ENCODE results near the gene ACADSB.

Gene ACADSB

GRCh38 chr10:123042708-123043408 is 34.1 kb downstream of the ACADSB start:
- DNase-seq (ENCODE audit: low spot score), result no peak

GRCh38 chr10:123043409-123043925 is 34.7 kb downstream of the ACADSB start:
- peak; percentile 55 for DNase-seq (ENCODE audit: low spot score)

- no peak for DNase-seq (ENCODE audit: low spot score)
Observed at GRCh38 chr10:123044391-123044790, 35.6 kb downstream of the ACADSB start.

- no peak for DNase-seq (ENCODE audit: low spot score)
Observed at GRCh38 chr10:123045961-123046731, 37.3 kb downstream of the ACADSB start.

- DNase-seq (ENCODE audit: low spot score), result no peak
Observed at GRCh38 chr10:123057968-123058367, 49.2 kb downstream of the ACADSB start.

GRCh38 chr10:123061865-123062264 is 53.1 kb downstream of the ACADSB start:
- DNase-seq (ENCODE audit: low spot score), result no peak

- no peak for DNase-seq (ENCODE audit: low spot score)
Observed at GRCh38 chr10:123062726-123063125, 53.9 kb downstream of the ACADSB start.

- no peak for DNase-seq (ENCODE audit: low spot score)
Observed at GRCh38 chr10:123068087-123068853, 59.5 kb downstream of the ACADSB start.

- no peak for DNase-seq (ENCODE audit: low spot score)
Observed at GRCh38 chr10:123069246-123069986, 60.6 kb downstream of the ACADSB start.

GRCh38 chr10:123073187-123073586 is 64.4 kb downstream of the ACADSB start:
- no peak for DNase-seq (ENCODE audit: low spot score)

- no peak for DNase-seq (ENCODE audit: low spot score)
Observed at GRCh38 chr10:123074215-123074614, 65.4 kb downstream of the ACADSB start.

- no peak for DNase-seq (ENCODE audit: low spot score)
Observed at GRCh38 chr10:123081896-123082295, 73.1 kb downstream of the ACADSB start.

GRCh38 chr10:123083811-123084210 is 75.0 kb downstream of the ACADSB start:
- no peak for DNase-seq (ENCODE audit: low spot score)

- DNase-seq (ENCODE audit: low spot score), result no peak
Observed at GRCh38 chr10:123086281-123086680, 77.5 kb downstream of the ACADSB start.

GRCh38 chr10:123087348-123087747 is 78.5 kb downstream of the ACADSB start:
- DNase-seq (ENCODE audit: low spot score), result no peak

GRCh38 chr10:123087786-123088185 is 79.0 kb downstream of the ACADSB start:
- no peak for DNase-seq (ENCODE audit: low spot score)

- no peak for DNase-seq (ENCODE audit: low spot score)
Observed at GRCh38 chr10:123092635-123093414, 84.0 kb downstream of the ACADSB start.

GRCh38 chr10:123093489-123093888 is 84.7 kb downstream of the ACADSB start:
- DNase-seq (ENCODE audit: low spot score), result no peak

- DNase-seq (ENCODE audit: low spot score), result no peak
Observed at GRCh38 chr10:123096452-123096851, 87.6 kb downstream of the ACADSB start.

GRCh38 chr10:123097039-123097438 is 88.2 kb downstream of the ACADSB start:
- no peak for DNase-seq (ENCODE audit: low spot score)
